HG02763 (cell line): ENCODE data around the gene IGF2R.
"Not testable (repeated sequence)": the region's sequence is repeated elsewhere in the genome, so short reads cannot be mapped to it uniquely, and the experiment has no call there.

Source experiments
- ATAC-seq: cut with Tn5 transposase; IDR thresholded peaks from one replicate; pipeline ENCODE4 v1.9.1; 2021; ENCODE audit warnings: mild to moderate bottlenecking, moderate library complexity; ENCODE audit not compliant: unreplicated experiment

Gene IGF2R

GRCh38 chr6:160133441-160134336, 164.8 kb downstream of the IGF2R start:
- no peak for ATAC-seq

GRCh38 chr6:160134337-160134751, 165.5 kb downstream of the IGF2R start:
- not testable (repeated sequence) for ATAC-seq

DNA sequence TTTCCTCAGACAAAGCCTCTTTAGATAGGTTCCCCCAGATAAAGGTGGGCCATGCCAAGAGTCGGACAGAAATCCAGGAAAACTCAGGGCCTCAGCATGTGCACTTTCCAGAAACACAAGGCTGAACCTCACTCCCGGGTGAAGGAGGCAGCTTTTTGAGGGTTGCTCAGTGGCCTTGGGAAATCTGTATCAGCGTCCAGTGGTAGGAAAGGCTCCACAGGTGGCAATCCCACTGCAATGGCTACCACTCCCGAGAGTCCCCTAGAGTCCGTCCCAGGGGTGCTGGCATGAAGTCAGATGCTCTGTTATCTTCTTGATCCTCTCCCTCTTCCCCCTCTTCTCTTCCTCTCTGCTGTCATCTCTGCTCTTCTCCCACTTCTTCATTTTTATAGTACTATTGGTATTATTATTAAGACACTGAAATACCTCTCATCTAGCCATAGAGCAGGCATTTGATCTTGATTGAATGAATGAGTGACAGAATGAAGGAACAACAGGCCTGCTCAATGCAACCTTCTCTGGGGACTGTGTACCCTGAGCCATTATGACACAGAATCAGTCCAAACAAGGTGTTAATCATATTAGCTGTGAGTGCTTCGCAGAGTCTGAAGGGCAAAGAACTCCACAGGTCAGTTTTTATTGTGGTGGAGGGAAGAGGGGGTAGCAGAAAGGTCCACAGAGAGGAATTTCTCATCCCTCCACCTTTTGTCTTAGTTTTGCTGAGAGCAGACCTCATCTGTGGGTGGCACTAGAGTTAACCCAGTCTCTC, 166.1 kb downstream of the IGF2R start:
- ATAC-seq, result no peak

GRCh38 chr6:160135907-160136655, 167.2 kb downstream of the IGF2R start:
- no peak for ATAC-seq

- ATAC-seq, result no peak
Observed at GRCh38 chr6:160137130-160137988, 168.5 kb downstream of the IGF2R start.

DNA sequence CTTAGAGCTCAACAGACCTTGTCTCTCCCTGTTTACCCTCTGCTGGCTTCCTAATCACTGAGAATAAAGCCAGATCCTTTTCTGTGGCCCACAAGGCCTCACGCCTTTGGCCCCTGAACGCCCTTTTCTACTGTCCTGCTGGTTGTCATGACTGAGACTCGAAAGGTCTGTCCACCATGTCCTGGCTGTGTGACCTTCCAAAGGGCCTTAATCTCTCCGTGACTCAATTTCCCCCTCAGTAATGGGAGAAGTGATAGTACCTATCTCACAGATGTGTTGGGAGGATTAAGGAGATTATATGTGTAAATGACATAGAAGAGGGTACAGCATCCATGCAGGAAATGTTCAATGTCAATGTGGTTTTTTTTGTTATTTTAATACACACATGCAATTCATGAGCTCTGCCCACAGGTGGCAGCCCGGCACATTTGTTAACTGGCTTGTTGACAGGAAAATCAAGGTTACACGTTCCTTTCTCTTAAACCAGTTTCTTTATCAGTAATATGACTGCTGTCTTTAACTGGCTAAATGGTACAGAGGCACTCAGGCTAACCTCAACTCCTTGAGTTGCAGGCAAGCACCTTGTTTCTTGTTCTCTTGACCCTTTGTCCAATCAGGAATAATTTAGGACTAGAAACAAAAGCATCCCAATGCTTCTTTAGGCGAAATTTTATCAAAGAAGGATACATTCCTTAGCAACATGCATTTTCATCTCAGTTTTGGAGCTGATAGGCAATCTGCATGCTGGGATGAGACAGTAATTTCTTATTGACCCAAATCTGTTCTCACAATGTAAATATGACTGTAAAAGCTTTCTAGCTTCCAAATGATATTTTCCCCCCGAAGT, 169.3 kb downstream of the IGF2R start:
- no peak for ATAC-seq

DNA sequence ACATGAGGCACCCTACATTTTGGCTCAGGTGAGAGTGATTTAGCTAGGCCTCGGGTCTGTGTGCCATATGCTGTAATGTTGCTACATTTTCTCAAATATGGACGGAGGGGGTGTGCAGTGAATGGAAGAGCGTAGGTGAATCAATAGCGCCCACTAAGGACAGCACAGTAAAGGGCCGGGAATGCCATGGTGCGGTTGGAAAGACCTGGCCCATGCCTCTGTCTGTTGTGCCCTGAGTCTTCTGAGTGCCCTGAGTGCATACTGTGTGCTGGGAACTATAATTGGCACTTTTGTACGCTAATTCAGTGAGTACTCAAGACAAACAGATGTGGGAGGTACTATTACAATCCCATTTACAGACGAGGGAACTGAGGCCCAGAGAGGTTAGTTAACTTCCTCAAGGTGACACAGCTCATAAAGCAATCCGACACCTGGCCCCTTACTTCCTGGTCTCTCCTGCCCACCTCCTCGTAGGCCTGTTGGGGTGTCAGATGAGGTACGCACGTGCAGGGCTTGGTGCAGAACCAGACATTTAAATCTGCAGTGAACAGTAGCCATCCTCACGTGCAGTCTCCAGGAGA, 170.0 kb downstream of the IGF2R start:
- ATAC-seq, result no peak

- no peak for ATAC-seq
Observed at GRCh38 chr6:160139420-160139851, 170.6 kb downstream of the IGF2R start.

GRCh38 chr6:160140493-160140892, 171.6 kb downstream of the IGF2R start:
- not testable (repeated sequence) for ATAC-seq

DNA sequence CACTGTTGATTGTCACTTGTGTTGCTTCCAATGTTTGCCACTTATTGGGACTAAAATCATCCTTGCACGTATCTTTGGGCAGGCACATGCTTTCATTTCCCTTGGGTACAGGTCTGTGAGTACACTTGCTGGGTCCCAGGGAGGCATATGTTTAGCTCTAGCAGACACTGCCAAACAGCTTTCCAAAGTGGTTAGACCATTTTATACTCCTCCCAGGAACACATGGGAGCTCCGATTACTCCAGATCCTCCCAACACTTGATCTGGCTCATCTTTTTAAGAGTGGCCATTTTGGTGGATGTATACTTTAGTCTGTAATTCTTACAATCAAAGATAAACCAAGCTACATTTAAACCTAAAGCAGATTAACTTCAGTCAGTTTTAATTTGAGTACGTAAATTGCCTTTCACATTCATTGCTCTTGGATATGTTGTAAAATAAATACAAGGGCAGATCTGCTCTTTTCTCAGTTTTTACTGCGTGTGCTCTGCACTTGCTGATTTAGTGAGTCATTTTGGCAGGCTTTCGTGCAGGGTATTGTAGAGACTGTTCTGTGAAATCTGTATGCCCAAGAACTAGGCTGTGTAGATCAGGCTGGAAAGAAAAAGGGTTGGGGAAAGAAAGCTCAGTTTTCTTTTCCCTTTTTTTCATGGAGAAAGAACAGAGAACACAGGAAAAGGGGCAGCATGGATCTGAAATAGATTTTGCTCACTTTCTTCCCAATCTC, 172.3 kb downstream of the IGF2R start:
- ATAC-seq, result no peak

DNA sequence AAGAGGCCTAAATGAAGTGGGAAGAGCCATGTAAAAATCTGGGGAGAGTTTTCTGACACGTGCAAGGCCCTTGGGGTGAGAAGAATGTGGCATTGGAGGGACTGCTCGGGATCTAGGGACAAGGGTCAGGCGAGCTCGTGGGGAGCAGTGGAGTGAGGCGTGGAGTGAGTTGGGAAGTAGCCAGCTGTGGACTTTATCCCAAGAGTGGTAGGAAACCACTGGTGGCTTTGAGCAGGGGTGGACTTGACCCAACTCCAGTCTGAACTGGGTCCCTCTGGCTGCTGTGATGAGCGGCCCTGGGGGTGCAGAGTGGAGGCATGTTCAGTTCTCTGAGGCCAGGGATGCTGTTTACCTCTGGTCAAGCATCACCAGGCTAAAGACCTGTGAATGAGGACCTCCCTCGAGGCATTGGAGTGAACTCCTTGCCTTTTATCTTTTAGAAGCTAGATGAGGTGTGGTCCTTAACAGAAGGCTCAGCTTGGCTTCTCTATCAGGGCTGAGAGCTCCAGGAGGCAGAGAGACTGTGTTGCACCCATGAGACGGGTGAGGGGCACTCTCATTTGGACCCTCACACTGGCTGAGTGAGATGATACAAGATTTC, 173.3 kb downstream of the IGF2R start:
- no peak for ATAC-seq

DNA sequence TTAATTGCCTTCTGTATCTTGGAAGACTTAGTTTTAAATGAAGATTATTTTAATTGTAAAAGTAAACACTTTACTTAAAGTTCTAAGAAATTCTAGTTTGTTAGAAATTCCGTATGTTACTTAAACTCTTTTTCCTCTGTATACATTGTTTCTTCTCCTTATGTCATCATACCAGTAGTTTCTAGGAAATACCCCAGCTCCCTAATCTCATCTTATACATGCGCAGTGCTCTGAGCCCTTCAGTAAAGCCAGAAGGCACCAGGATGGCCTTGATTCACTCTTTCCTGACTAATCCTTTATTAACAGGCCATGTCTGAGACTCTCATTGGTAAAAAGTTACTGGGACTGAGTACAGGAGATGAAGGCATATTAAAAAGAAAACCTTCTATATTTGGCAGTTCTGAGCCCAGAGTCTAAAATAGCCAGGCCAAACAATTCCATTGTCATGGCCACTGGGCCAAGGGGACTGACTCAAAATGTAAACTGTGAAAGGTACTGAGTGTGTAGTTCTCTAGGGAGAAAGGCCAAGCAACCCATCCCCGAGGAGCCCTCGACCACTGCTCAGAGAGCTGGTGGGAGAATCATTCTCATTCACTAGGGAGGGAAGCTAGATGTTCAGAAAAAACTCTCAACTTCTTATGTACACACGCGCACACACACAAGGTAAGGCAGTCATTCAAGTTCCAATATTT, 177.7 kb downstream of the IGF2R start:
- ATAC-seq, result no peak

DNA sequence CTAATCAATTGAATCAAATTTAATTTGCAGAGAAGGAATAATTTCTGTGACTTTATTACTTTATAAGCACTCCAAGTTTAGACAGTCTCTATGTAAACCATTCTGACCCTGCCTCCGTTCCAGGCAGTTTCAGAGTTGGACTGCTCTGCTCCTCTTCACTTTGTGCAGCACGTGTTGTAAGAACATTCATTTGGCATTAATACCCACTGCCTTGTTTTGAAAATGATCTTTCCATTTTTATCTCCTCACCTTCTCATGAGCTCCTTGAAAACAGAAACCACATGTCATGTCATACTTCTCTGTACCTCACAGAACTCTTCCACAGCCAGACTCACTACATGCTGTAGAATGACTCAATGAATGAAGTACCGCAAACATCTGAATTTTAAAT, 178.3 kb downstream of the IGF2R start:
- no peak for ATAC-seq

GRCh38 chr6:160154471-160154870, 185.6 kb downstream of the IGF2R start:
- ATAC-seq, result no peak

GRCh38 chr6:160156842-160157241, 188.0 kb downstream of the IGF2R start:
- no peak for ATAC-seq

- no peak for ATAC-seq
Observed at GRCh38 chr6:160160450-160160849, 191.6 kb downstream of the IGF2R start.
